ENCODE data around the gene NTN4.

DNA sequence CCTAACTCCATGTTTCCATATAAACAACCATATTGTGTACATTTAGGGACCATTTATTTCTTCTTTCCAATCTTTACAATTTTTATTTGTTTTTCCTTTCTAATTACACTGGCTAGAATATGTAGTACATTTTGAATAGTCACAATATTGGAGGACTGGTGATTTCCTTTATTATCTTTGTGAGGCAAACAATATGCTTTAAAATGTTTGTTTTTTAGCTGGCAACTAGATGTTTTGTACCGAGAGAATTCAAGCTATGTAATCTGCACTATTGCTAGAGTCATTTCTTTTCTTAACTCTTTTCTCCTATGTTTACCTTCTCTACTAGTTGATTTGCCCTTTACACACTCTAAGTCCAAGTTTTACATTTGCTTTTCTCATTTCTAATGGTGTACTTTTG is 13.3 kb upstream of the NTN4 start:
- TF ChIP-seq SMC3 (IDR thresholded peaks at IDR 0.05; ENCODE audit: low read depth, low read length) (no peak), RCOR1 (IDR thresholded peaks at IDR 0.05; ENCODE audit: low read length) (no peak), EZH2phosphoT487 (IDR thresholded peaks at IDR 0.05; ENCODE audit: borderline replicate concordance, low read depth) (no peak), MXI1 (IDR thresholded peaks at IDR 0.05; ENCODE audit: low read depth, low read length) (no peak), EP300 (IDR thresholded peaks at IDR 0.05; ENCODE audit: borderline replicate concordance in 1 of 2, low read depth in 1 of 2, low read length in 1 of 2) (no peak), SIN3A (IDR thresholded peaks at IDR 0.05; ENCODE audit: borderline replicate concordance, low read depth, low read length) (no peak)
- TF ChIP-seq, protein P1, sequence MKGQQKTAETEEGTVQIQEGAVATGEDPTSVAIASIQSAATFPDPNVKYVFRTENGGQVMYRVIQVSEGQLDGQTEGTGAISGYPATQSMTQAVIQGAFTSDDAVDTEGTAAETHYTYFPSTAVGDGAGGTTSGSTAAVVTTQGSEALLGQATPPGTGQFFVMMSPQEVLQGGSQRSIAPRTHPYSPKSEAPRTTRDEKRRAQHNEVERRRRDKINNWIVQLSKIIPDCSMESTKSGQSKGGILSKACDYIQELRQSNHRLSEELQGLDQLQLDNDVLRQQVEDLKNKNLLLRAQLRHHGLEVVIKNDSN (IDR thresholded peaks at IDR 0.05; ENCODE audit: borderline replicate concordance, low read depth) = no peak
- TF ChIP-seq, protein P2, sequence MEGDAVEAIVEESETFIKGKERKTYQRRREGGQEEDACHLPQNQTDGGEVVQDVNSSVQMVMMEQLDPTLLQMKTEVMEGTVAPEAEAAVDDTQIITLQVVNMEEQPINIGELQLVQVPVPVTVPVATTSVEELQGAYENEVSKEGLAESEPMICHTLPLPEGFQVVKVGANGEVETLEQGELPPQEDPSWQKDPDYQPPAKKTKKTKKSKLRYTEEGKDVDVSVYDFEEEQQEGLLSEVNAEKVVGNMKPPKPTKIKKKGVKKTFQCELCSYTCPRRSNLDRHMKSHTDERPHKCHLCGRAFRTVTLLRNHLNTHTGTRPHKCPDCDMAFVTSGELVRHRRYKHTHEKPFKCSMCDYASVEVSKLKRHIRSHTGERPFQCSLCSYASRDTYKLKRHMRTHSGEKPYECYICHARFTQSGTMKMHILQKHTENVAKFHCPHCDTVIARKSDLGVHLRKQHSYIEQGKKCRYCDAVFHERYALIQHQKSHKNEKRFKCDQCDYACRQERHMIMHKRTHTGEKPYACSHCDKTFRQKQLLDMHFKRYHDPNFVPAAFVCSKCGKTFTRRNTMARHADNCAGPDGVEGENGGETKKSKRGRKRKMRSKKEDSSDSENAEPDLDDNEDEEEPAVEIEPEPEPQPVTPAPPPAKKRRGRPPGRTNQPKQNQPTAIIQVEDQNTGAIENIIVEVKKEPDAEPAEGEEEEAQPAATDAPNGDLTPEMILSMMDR (IDR thresholded peaks at IDR 0.05) = no peak
- TF ChIP-seq, protein P3, sequence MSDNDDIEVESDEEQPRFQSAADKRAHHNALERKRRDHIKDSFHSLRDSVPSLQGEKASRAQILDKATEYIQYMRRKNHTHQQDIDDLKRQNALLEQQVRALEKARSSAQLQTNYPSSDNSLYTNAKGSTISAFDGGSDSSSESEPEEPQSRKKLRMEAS (IDR thresholded peaks at IDR 0.05; ENCODE audit: low read depth) = no peak
- TF ChIP-seq, protein P4, sequence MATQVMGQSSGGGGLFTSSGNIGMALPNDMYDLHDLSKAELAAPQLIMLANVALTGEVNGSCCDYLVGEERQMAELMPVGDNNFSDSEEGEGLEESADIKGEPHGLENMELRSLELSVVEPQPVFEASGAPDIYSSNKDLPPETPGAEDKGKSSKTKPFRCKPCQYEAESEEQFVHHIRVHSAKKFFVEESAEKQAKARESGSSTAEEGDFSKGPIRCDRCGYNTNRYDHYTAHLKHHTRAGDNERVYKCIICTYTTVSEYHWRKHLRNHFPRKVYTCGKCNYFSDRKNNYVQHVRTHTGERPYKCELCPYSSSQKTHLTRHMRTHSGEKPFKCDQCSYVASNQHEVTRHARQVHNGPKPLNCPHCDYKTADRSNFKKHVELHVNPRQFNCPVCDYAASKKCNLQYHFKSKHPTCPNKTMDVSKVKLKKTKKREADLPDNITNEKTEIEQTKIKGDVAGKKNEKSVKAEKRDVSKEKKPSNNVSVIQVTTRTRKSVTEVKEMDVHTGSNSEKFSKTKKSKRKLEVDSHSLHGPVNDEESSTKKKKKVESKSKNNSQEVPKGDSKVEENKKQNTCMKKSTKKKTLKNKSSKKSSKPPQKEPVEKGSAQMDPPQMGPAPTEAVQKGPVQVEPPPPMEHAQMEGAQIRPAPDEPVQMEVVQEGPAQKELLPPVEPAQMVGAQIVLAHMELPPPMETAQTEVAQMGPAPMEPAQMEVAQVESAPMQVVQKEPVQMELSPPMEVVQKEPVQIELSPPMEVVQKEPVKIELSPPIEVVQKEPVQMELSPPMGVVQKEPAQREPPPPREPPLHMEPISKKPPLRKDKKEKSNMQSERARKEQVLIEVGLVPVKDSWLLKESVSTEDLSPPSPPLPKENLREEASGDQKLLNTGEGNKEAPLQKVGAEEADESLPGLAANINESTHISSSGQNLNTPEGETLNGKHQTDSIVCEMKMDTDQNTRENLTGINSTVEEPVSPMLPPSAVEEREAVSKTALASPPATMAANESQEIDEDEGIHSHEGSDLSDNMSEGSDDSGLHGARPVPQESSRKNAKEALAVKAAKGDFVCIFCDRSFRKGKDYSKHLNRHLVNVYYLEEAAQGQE (IDR thresholded peaks at IDR 0.05; ENCODE audit: low read depth, low read length) = no peak
